Measurements from ENCODE around the gene TARDBP.

- TF ChIP-seq CTCF (IDR thresholded peaks at IDR 0.05) (no peak), ZFX (IDR thresholded peaks at IDR 0.05; ENCODE audit: borderline replicate concordance) (no peak)
These were observed 10.7 kb downstream of the TARDBP start for GRCh38 chr1:11023201-11023600.

Measured in 22Rv1 (cell line).